NOMO-1 treated with dmso at 0.1 percent for 144 hours (cell line): Measurements from ENCODE around the gene NPIPA3.
"Not testable (repeated sequence)": the region's sequence is repeated elsewhere in the genome, so short reads cannot be mapped to it uniquely, and the experiment has no call there.

ENCODE experiments used
- DNase-seq: peaks from one replicate; lab custom pipeline; 2025; ENCODE audit not compliant: unreplicated experiment; lab: John Stamatoyannopoulos, UW

Gene NPIPA3

GRCh38 chr16:14703156-14704011, at the start of gene NPIPA3:
TSS of gene NPIPA3 (plus strand) at chr16:14703411. CDS start at chr16:14708944, 5,533 bp downstream.
- DNase-seq = not testable (repeated sequence)

DNA sequence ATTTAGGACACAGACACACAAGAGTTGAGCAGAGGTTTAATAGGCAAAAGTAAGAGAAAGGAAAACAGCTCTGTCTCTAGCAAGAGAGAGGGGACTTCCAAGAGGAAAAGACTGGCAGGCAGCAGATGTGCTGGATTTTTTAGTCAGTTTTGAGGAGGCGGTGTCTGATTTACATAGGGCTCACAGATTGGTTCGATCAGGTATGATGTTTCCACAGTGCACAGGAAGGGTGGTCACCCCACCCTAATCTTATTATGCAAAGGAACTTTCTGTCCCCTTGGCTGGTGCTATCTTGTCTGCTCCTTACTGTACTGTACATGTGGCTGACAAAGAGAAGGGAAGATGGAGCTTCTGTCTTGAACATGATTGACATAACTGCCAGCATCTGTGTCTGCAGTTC, 45.1 kb upstream of the NPIPA3 start:
- peak; percentile 1 for DNase-seq

DNA sequence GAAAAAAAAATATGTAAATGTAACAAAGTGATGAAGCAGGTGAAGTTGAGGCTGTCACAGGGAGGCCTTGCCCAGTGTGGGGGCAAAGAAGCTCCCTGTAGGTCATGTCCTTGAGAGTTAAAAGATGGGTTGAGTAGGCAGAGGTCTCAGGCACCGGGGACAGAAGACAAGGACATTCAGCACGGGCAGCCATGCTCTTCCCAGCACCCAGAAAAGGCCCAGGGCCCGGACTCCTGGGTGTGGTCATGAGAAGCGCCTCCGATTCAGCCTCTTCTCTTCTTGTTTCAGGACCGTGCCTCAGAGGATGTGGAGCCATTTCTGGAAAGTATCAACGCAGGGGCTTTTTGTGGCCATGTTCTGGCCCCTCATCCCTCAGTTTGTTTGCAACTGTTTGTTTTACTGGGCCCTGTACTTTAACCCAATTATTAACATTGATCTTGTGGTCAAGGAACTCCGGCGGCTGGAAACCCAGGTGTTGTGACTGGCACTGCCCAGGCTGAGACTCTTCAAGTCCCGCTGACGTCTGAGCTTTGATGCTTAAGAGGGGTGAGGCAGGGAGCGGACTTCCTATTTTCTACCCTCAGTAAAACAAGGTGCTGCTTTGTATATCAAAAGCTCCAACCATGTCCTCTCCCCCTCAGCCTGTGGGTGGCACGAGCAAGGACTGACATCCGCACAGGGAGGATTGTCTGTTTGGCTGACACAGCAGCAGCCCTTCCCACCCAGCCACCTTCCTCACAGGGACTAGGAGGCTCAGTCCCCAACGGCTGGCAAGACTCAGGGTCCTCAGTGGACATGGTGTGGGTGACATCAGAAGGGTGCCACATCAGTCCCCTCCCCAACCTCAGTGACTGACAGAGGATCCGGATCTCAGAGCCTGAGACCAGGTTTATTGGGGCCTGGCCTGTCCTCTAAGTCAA, 35.6 kb upstream of the NPIPA3 start:
- no peak for DNase-seq

DNA sequence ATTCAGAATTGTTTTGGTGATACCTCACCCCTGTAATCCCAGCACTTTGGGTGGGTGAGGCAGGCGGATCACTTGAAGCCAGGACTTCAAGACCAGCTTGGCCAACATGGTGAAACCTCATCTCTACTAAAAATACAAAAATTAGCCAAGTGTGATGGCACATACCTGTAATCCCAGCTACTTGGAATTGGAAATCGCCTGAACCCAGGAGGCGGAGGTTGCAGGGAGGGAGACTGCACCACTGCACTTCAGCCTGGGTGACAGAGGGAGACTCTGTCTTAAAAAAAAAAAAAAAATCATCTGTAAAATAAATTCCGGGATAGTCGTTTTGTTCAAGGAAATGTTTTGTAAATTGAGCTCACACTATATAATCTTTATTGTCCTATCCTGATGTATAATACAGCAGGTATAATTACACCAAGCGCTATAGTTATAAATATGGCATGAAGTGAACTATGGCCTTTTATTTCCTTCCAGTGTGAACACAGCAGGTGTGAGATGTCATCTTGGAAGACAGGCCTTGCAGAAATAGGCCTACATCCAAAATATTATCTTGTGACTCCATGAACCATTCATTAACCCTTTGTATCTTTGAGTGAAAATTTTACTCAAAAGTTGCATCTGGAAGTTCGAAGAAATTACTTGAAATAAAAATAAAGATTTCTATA, 34.5 kb upstream of the NPIPA3 start:
- DNase-seq = no peak

- DNase-seq = no peak
Observed at GRCh38 chr16:14669776-14670175, 33.4 kb upstream of the NPIPA3 start.

- no peak for DNase-seq
Observed at GRCh38 chr16:14672403-14672971, 30.7 kb upstream of the NPIPA3 start.

GRCh38 chr16:14676633-14677032, 26.6 kb upstream of the NPIPA3 start:
- no peak for DNase-seq

GRCh38 chr16:14677627-14678026, 25.6 kb upstream of the NPIPA3 start:
- no peak for DNase-seq

- DNase-seq = no peak
Observed at GRCh38 chr16:14678748-14679497, 24.3 kb upstream of the NPIPA3 start.

- DNase-seq = not testable (repeated sequence)
Observed at GRCh38 chr16:14680396-14680795, 22.8 kb upstream of the NPIPA3 start.

- DNase-seq = no peak
Observed at GRCh38 chr16:14681115-14681514, 22.1 kb upstream of the NPIPA3 start.

DNA sequence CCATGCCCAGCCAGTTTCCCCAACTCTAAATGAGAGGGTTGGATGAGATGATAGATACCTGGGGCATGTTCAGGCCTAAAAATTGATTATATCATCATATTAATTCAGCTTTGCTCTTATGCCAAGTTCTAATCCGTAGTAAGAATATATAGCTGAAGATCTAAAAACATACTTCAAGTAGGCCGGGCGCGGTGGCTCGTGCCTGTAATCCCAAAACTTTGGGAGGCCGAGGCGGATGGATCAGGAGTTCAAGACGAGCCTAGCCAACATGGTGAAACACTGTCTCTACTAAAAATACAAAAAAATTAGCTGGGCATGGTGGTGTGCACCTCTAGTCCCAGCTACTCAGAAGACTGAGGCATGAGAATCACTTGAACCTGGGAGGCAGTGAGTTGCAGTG, 21.1 kb upstream of the NPIPA3 start:
- no peak for DNase-seq

DNA sequence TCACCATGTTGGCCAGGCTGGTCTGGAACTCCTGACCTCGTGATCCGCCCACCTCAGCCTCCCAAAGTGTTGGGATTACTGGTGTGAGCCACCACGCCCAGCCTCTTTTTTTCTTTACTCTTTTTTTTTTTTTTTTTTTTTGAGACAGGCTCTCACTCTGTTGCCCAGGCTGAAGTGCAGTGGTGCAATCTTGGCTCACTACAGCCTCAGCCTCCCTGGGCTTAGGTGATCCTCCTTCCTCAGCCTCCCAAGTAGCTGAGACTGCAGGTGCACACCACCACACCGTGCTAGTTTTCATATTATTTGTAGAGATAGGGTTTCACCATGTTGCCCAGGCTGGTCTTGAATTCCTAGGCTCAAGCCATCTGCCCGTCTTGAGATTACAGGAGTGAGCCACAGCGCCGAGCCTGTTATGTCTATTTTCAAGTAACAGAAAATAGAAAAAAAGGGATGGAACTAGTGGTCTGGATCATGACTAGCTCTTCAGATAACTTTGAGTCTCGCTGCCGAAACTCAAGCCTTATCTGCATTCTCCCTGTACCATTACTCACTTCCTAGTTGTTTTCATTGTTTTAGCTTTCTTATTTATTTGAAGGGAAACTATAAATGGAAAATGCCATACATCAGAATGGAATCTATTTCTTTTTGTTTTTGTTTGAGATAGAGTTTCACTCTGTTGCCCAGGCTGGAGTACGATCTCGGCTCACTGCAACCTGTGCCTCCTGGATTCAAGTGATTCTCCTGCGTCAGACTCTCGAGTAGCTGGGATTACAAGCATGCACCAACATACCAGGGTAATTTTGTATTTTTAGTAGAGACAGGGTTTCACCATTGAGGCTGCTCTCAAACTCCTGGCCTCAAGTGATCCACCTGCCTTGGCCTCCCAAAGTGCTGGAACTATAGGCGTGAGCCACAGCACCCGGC, 17.1 kb upstream of the NPIPA3 start:
- DNase-seq = not testable (repeated sequence)

GRCh38 chr16:14694129-14694528, 9.1 kb upstream of the NPIPA3 start, which contains the start of gene PLA2G10:
TSS of gene PLA2G10 (minus strand) at chr16:14694308. CDS start at chr16:14694229, 79 bp downstream.
- not testable (repeated sequence) for DNase-seq

DNA sequence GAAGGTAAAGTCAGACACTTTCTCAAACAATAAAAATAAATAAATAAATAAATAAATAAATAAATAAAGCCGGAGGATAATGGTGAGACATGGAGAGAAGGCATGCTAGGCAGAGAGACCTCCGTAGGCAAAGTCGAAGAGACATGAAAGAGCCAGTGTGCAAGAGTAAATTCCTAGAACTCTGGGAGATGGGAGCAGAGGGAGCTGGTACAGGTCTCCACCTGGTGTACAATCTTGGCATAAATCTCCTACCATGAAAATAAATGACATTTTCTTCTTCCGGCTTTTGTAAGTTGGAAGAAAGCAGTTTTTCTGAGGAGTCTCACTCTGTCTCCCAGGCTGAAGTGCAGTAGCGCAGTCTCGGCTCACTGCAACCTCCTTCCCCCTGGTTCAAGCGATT, 1.4 kb upstream of the NPIPA3 start:
- DNase-seq = not testable (repeated sequence)

DNA sequence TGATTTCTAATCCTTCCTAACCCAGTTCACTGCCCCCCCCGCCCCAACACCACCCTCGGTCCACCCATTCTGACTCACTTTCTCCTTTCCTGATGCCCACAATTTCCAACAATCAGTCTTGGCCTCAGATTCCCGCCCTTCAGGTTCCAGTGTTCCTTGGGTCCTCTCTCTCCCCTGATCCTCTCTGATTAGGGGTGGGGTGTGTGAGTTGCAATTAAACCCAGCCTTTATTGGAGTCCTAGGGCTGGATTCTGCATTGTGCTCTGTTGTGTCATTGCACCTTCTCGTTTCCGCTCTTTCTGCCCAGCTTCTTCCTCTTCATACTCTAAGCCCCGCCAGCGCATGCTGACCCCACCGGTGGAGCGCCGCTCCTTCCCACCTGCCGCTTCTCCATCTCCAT, 539 bp upstream of the NPIPA3 start:
- DNase-seq = not testable (repeated sequence)

DNA sequence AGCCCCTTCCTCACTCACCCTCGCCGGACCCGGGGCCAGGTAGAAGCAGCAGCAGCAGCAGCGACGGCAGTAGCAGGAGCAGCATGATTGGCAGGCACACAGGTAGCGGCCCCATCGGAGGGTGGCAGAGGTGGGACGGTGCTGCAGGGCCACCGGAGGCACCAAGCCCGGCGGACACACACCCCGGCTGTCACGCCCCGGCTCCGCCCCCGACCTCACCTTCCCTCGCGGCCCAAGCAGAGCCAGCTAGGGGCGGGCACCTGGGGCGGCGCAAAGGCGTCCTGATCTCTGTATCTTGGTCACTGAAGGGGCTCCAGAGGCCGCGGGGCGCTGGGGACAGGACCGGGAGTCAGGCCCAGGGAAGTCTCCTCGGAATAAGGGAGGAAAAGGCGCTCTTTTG, 30.0 kb downstream of the NPIPA3 start:
- not testable (repeated sequence) for DNase-seq

DNA sequence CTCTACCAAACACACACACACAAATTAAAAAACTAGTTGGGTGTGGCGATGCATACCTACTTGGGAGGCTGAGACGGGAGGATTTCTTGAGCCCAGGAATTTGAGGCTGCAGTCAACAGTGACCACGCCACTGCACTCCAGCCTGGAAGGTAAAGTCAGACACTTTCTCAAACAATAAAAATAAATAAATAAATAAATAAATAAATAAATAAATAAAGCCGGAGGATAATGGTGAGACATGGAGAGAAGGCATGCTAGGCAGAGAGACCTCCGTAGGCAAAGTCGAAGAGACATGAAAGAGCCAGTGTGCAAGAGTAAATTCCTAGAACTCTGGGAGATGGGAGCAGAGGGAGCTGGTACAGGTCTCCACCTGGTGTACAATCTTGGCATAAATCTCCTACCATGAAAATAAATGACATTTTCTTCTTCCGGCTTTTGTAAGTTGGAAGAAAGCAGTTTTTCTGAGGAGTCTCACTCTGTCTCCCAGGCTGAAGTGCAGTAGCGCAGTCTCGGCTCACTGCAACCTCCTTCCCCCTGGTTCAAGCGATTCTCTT, 37.7 kb downstream of the NPIPA3 start:
- DNase-seq = not testable (repeated sequence)

GRCh38 chr16:14741794-14742193, 38.6 kb downstream of the NPIPA3 start:
- DNase-seq = not testable (repeated sequence)
